Measurements from ENCODE around the gene LSM10. TPM values are rescaled to one million over a fixed set of nuclear protein-coding genes. Genes with fewer than 3 reads are reported as not detected.
A peak's percentile ranks its signal among the peaks of the same experiment; 100 is the strongest.

The LSM10 gene
- total RNA-seq, 1 experiment from 2014 or later: 56.3 TPM

- POLR2A ChIA-PET: interaction anchor here (0.5 to 5.9 kb wide), 13 partner anchors 12 to 86 kb away, joined by 3 to 172 read pairs (median 8); partner anchors contain the start of genes EVA1B, LSM10, MRPS15 and OSCP1
- DNase-seq (ENCODE audit: low spot score) (peak; percentile 83), ATAC-seq (peak; percentile 52)
- Mint-ChIP-seq H3K36me3 (no peaks in the 10 kb centered on the region; the same call in 1 of the 2 replicates), H3K4me1 (peaks cover 27% of the 10 kb centered on the region), H3K27ac (peak overlapping the region; percentile 99), H3K9me3 (no peaks in the 10 kb centered on the region), H3K4me3 (peak overlapping the region; percentile 85), H3K27me3 (ENCODE audit: low read depth) (no peaks in the 10 kb centered on the region)
- CTCF ChIA-PET: interaction anchor here (1.0 to 2.0 kb wide), 8 partner anchors 11 to 289 kb away, joined by 3 to 23 read pairs (median 4); partner anchors contain the start of genes LSM10 and THRAP3
- peak; percentile 91 for TF ChIP-seq NFE2L1 (CRISPR knock-in tag; IDR thresholded peaks at IDR 0.05)
- TF ChIP-seq ELF4 (CRISPR knock-in tag; IDR thresholded peaks at IDR 0.05; ENCODE audit: low read depth): no peak
- TF ChIP-seq MAX (CRISPR knock-in tag; IDR thresholded peaks at IDR 0.05): peak; percentile 88
- TF ChIP-seq EMX1 (CRISPR knock-in tag; IDR thresholded peaks at IDR 0.05): 0 out of 2 replicates have a peak, but pooled peaks have one; percentile 31
- TF ChIP-seq HMGXB4 (CRISPR knock-in tag; IDR thresholded peaks at IDR 0.05): no peak; the same call in 1 of the 2 replicates
- peak; percentile 62; the same call in 1 of the 2 replicates for TF ChIP-seq ATF3 (CRISPR knock-in tag; conservative IDR thresholded peaks at IDR 0.05)
- 0 out of 2 replicates have a peak, but pooled peaks have one; percentile 47 for TF ChIP-seq ZNF532 (CRISPR knock-in tag; IDR thresholded peaks at IDR 0.05; ENCODE audit: borderline replicate concordance)
- peak; percentile 100 for TF ChIP-seq GABPB1 (CRISPR knock-in tag; IDR thresholded peaks at IDR 0.05)
- TF ChIP-seq PRRX2 (CRISPR knock-in tag; IDR thresholded peaks at IDR 0.05): peak; percentile 62
- peak; percentile 82; the same call in 1 of the 2 replicates for TF ChIP-seq SMAD3 (CRISPR knock-in tag; IDR thresholded peaks at IDR 0.05; ENCODE audit: borderline replicate concordance)
- 0 out of 2 replicates have a peak, but pooled peaks have one; percentile 34 for TF ChIP-seq FOXK1 (CRISPR knock-in tag; IDR thresholded peaks at IDR 0.05)
Measured at GRCh38 chr1:36386265-36387140, 11.2 kb downstream of the LSM10 start.

GRCh38 chr1:36385410-36386264, 12.1 kb downstream of the LSM10 start, which contains the start of gene STK40:
STK40 (minus strand) TSS chr1:36385924; CDS start chr1:36361332, 24,592 bp downstream.
- Mint-ChIP-seq H3K27me3 (ENCODE audit: low read depth) (no peaks in the 10 kb centered on the region), H3K27ac (peak within 1 kb of the TSS; percentile 99), H3K9me3 (no peaks in the 10 kb centered on the region), H3K36me3 (no peaks in the 10 kb centered on the region; the same call in 1 of the 2 replicates), H3K4me1 (peaks cover 31% of the 10 kb centered on the region), H3K4me3 (peak within 1 kb of the TSS; percentile 94)
- ATAC-seq (peak; percentile 96), DNase-seq (ENCODE audit: low spot score) (peak; percentile 97)
- POLR2A ChIA-PET: interaction anchor here (0.9 to 5.9 kb wide), 14 partner anchors 13 to 229 kb away, joined by 3 to 172 read pairs (median 8); partner anchors contain the start of genes EVA1B, LSM10, MAP7D1 and MRPS15
- CTCF ChIA-PET: interaction anchor here (0.6 to 2.9 kb wide), 10 partner anchors 12 to 288 kb away, joined by 3 to 23 read pairs (median 5); partner anchors contain the start of genes LSM10 and THRAP3
- TF ChIP-seq GRHL2 (CRISPR knock-in tag; IDR thresholded peaks at IDR 0.05; ENCODE audit: insufficient replicate concordance, severe bottlenecking): no peak
- peak; percentile 15; the same call in 1 of the 2 replicates for TF ChIP-seq HMGXB4 (CRISPR knock-in tag; IDR thresholded peaks at IDR 0.05)
- no peak for TF ChIP-seq ZBTB21 (CRISPR knock-in tag; IDR thresholded peaks at IDR 0.05; ENCODE audit: borderline replicate concordance)
- TF ChIP-seq MAX (CRISPR knock-in tag; IDR thresholded peaks at IDR 0.05): no peak
- no peak for TF ChIP-seq FOXJ3 (CRISPR knock-in tag; IDR thresholded peaks at IDR 0.05; ENCODE audit: borderline replicate concordance)
- no peak for TF ChIP-seq TP53 (CRISPR knock-in tag; IDR thresholded peaks at IDR 0.05)
- no peak for TF ChIP-seq ZSCAN18 (CRISPR knock-in tag; IDR thresholded peaks at IDR 0.05)
- TF ChIP-seq FOXP4 (CRISPR knock-in tag; IDR thresholded peaks at IDR 0.05): 0 out of 2 replicates have a peak, but pooled peaks have one; percentile 12
